Measurements from ENCODE around the gene FOXN1. TPM values are rescaled to one million over a fixed set of nuclear protein-coding genes. Genes with fewer than 3 reads are reported as not detected.

Gene FOXN1
- total and polyA plus RNA-seq, 2 donors (not counting 1 experiment from before 2014, with no cell fraction given): not detected

DNA sequence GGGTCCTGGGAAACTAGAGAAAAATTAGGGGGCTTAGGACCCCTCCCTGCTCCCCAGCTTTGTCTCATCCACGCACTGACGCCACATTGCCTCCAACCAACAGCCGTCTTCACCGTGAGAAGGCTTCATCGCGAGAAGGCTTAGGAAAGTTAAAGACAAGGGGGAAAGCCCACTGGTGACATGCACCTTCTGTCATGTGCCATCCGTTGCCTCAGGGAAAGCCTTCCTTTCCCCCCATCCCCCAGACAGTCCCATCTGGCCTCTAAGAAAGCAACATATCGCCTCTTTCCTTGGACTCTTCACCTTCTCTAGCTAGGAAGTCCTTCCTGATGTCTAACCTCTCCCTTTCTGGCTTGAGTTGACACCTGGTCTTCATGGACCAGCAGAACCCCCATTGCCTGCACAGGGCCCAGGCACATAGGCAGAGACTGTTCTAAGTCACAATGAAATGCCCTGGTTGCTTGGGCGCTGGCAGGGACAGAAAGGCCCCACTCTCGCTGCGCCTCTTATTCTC is 2.1 kb downstream of the FOXN1 start:
- TF ChIP-seq, protein P1, sequence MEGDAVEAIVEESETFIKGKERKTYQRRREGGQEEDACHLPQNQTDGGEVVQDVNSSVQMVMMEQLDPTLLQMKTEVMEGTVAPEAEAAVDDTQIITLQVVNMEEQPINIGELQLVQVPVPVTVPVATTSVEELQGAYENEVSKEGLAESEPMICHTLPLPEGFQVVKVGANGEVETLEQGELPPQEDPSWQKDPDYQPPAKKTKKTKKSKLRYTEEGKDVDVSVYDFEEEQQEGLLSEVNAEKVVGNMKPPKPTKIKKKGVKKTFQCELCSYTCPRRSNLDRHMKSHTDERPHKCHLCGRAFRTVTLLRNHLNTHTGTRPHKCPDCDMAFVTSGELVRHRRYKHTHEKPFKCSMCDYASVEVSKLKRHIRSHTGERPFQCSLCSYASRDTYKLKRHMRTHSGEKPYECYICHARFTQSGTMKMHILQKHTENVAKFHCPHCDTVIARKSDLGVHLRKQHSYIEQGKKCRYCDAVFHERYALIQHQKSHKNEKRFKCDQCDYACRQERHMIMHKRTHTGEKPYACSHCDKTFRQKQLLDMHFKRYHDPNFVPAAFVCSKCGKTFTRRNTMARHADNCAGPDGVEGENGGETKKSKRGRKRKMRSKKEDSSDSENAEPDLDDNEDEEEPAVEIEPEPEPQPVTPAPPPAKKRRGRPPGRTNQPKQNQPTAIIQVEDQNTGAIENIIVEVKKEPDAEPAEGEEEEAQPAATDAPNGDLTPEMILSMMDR (conservative IDR thresholded peaks at IDR 0.05 in 1 of 2, IDR thresholded peaks at IDR 0.05 in 1 of 2; ENCODE audit: low read depth in 1 of 2, low read length in 2 of 2): no peak
- TF ChIP-seq EZH2 (IDR thresholded peaks at IDR 0.05; ENCODE audit: low read length, missing control alignments): no peak
- H3K36me3 ChIP-seq (ENCODE audit: control insufficient read depth, insufficient read depth, low read length): no peaks in the 10 kb centered on the region
- no peak overlapping the region for H3K9ac ChIP-seq (ENCODE audit: insufficient read depth, low read length)
- DNase-seq (ENCODE audit: low read depth in 2 of 2): no peak
- H3K9me3 ChIP-seq (ENCODE audit: control insufficient read depth, insufficient read depth, low read depth, low read length): no peaks in the 10 kb centered on the region
- no peak overlapping the region for H3K27ac ChIP-seq (ENCODE audit: insufficient read depth, low read length)
- no peaks in the 10 kb centered on the region for H3K4me1 ChIP-seq (ENCODE audit: control insufficient read depth, extremely low read depth, insufficient read depth, low read length)
- H4K20me1 ChIP-seq (ENCODE audit: control insufficient read depth, extremely low read depth, insufficient read depth, low read length): no peaks in the 10 kb centered on the region
- H3K79me2 ChIP-seq (ENCODE audit: control insufficient read depth, insufficient read depth, low read length): no peaks in the 10 kb centered on the region
- H3K4me3 ChIP-seq (replicated peaks in 1 of 4; ENCODE audit: control extremely low read depth in 1 of 4, insufficient read depth in 1 of 4, low read depth in 3 of 4, low read length in 4 of 4): no peak overlapping the region
- no peak overlapping the region for H3K4me2 ChIP-seq (ENCODE audit: extremely low read depth, insufficient read depth, low read length)
- peaks cover 17% of the 10 kb centered on the region for H3K27me3 ChIP-seq (ENCODE audit: control insufficient read depth, insufficient read depth, low read length)
- no peak overlapping the region for H2AFZ ChIP-seq (ENCODE audit: low read length)

DNA sequence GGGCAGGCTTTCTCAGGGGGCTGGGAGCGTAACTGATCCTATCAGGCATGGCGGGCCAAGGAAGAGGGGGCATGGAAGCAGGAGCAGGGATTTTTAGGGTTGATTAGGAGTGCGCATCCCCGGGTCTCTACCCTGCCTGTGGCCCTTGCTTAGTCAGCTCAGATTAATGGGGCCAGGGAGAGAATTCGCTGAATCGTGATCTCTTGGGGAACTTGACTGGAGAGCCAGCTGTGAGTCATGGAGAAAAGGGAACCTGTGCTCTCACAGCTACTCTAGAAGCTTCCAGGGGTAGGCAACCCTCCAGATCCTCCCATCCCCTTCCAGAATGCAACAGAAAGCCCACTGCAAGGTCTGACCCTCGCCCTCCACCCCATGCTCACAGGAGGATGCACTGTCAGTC is 3.6 kb downstream of the FOXN1 start:
- Histone ChIP-seq H3K36me3 (ENCODE audit: control insufficient read depth, insufficient read depth, low read length) (no peaks in the 10 kb centered on the region), H3K27ac (ENCODE audit: insufficient read depth, low read length) (no peak overlapping the region), H2AFZ (ENCODE audit: low read length) (no peak overlapping the region), H3K79me2 (ENCODE audit: control insufficient read depth, insufficient read depth, low read length) (no peaks in the 10 kb centered on the region), H3K9ac (ENCODE audit: insufficient read depth, low read length) (no peak overlapping the region), H3K4me1 (ENCODE audit: control insufficient read depth, extremely low read depth, insufficient read depth, low read length) (no peaks in the 10 kb centered on the region), H3K4me2 (ENCODE audit: extremely low read depth, insufficient read depth, low read length) (no peak overlapping the region), H4K20me1 (ENCODE audit: control insufficient read depth, extremely low read depth, insufficient read depth, low read length) (no peaks in the 10 kb centered on the region), H3K27me3 (ENCODE audit: control insufficient read depth, insufficient read depth, low read length) (peaks cover 17% of the 10 kb centered on the region), H3K4me3 (replicated peaks in 1 of 4; ENCODE audit: control extremely low read depth in 1 of 4, insufficient read depth in 1 of 4, low read depth in 3 of 4, low read length in 4 of 4) (no peak overlapping the region), H3K9me3 (ENCODE audit: control insufficient read depth, insufficient read depth, low read depth, low read length) (no peaks in the 10 kb centered on the region)
- DNase-seq (ENCODE audit: low read depth in 2 of 2): no peak
- TF ChIP-seq, protein P1 (conservative IDR thresholded peaks at IDR 0.05 in 1 of 2, IDR thresholded peaks at IDR 0.05 in 1 of 2; ENCODE audit: low read depth in 1 of 2, low read length in 2 of 2): no peak
- TF ChIP-seq EZH2 (IDR thresholded peaks at IDR 0.05; ENCODE audit: low read length, missing control alignments): no peak

DNA sequence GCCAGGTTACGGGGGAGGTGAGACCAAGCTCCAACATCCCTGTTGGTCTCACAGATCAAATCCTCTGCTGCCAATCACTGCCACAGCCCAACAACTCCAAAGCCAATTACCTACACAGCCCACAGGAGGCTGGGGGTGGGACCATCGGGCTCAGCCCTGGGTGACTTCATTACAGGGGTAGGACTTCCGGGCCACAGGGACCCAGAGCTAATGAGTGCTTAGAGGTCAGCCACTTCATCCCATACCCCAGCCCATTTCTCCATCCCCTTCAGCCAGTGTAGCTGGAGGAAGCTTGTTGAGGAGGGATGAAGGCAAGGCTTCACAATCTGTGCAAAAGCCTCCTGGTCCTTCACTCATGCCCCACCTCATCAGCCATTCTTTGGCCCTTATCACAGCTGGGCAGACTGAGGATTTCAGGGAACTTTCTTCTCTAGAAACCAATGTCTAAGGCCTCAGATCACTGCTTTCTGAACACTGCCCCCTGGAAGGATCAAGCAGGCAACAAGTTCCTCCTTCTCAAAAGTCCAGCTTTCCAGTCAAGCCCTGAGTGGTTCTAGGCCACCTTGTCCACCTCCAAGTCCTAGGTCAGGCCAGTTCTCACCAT is 5.8 kb downstream of the FOXN1 start:
- Histone ChIP-seq H3K4me3 (replicated peaks in 1 of 4; ENCODE audit: control extremely low read depth in 1 of 4, insufficient read depth in 1 of 4, low read depth in 3 of 4, low read length in 4 of 4) (no peak overlapping the region), H3K9me3 (ENCODE audit: control insufficient read depth, insufficient read depth, low read depth, low read length) (no peaks in the 10 kb centered on the region), H3K79me2 (ENCODE audit: control insufficient read depth, insufficient read depth, low read length) (no peaks in the 10 kb centered on the region), H3K4me1 (ENCODE audit: control insufficient read depth, extremely low read depth, insufficient read depth, low read length) (no peaks in the 10 kb centered on the region), H4K20me1 (ENCODE audit: control insufficient read depth, extremely low read depth, insufficient read depth, low read length) (no peaks in the 10 kb centered on the region), H2AFZ (ENCODE audit: low read length) (no peak overlapping the region), H3K36me3 (ENCODE audit: control insufficient read depth, insufficient read depth, low read length) (no peaks in the 10 kb centered on the region), H3K4me2 (ENCODE audit: extremely low read depth, insufficient read depth, low read length) (no peak overlapping the region), H3K27me3 (ENCODE audit: control insufficient read depth, insufficient read depth, low read length) (peaks cover 13% of the 10 kb centered on the region), H3K9ac (ENCODE audit: insufficient read depth, low read length) (no peak overlapping the region), H3K27ac (ENCODE audit: insufficient read depth, low read length) (no peak overlapping the region)
- DNase-seq (ENCODE audit: low read depth in 2 of 2): no peak
- TF ChIP-seq EZH2 (IDR thresholded peaks at IDR 0.05; ENCODE audit: low read length, missing control alignments): no peak
- TF ChIP-seq, protein P1 (conservative IDR thresholded peaks at IDR 0.05 in 1 of 2, IDR thresholded peaks at IDR 0.05 in 1 of 2; ENCODE audit: low read depth in 1 of 2, low read length in 2 of 2): no peak

All from fibroblast of lung (primary cell).